ENCODE data around the gene UQCR10.

- TF ChIP-seq CTCF (IDR thresholded peaks at IDR 0.05) (no peak), POLR2A (IDR thresholded peaks at IDR 0.05) (no peak)
These were observed 22.3 kb upstream of the UQCR10 start for GRCh38 chr22:29744902-29745301.
